ENCODE measurements around the gene CDCA5. TPM values are rescaled to one million over a fixed set of nuclear protein-coding genes. Genes with fewer than 3 reads are reported as not detected.
A peak's percentile ranks its signal among the peaks of the same experiment; 100 is the strongest.

Gene CDCA5
- total RNA-seq, 1 donor from 2014 or later: 2.6 TPM

GRCh38 chr11:65086809-65087208 lies 3.0 kb upstream of the CDCA5 start:
- POLR2A ChIA-PET: interaction anchor here (0.5 kb wide), 1 partner anchor 36 kb away, joined by 3 read pairs; no protein-coding TSS in a partner anchor
- CTCF ChIA-PET: no interaction called here
- Mint-ChIP-seq H3K9me3 (no peaks in the 10 kb centered on the region), H3K4me3 (no peak overlapping the region), H3K27me3 (no peaks in the 10 kb centered on the region), H3K27ac (no peak overlapping the region), H3K4me1 (peaks cover 25% of the 10 kb centered on the region), H3K36me3 (ENCODE audit: low read depth) (peaks cover 52% of the 10 kb centered on the region)
- ATAC-seq (ENCODE audit: low read depth) (no peak), DNase-seq (no peak)
- intact Hi-C loops (cut with micrococcal nuclease): no loop called here
- no peak for TF ChIP-seq CTCF (IDR thresholded peaks at IDR 0.05)

GRCh38 chr11:65085446-65085845 lies 1.6 kb upstream of the CDCA5 start:
- DNase-seq (no peak), ATAC-seq (ENCODE audit: low read depth) (no peak)
- ChIA-PET POLR2A (interaction anchor here (0.9 kb wide), 1 partner anchor 50 kb away, joined by 3 read pairs; no protein-coding TSS in a partner anchor), CTCF (interaction anchor here (1.4 kb wide), 1 partner anchor 36 kb away, joined by 5 read pairs; the partner anchor contains the start of genes FAU and MRPL49)
- Mint-ChIP-seq H3K4me1 (peaks cover 25% of the 10 kb centered on the region), H3K27me3 (no peaks in the 10 kb centered on the region), H3K27ac (peak overlapping the region; percentile 94), H3K4me3 (peak overlapping the region; percentile 93), H3K9me3 (no peaks in the 10 kb centered on the region), H3K36me3 (ENCODE audit: low read depth) (peaks cover 52% of the 10 kb centered on the region)
- intact Hi-C loops (cut with micrococcal nuclease): loop anchor here (2.0 kb wide), 1 partner anchor 169 kb away; the partner anchor contains the start of gene ATG2A
- TF ChIP-seq CTCF (IDR thresholded peaks at IDR 0.05): no peak

- peak overlapping the region; percentile 94 for H3K27ac Mint-ChIP-seq
- peaks cover 25% of the 10 kb centered on the region for H3K4me1 Mint-ChIP-seq
- ChIA-PET CTCF (interaction anchor here (1.4 to 1.7 kb wide), 2 partner anchors 37 to 71 kb away, joined by 3 to 5 read pairs; partner anchors contain the start of genes ARL2, FAU and MRPL49), POLR2A (interaction anchor here (0.9 kb wide), 1 partner anchor 51 kb away, joined by 3 read pairs; no protein-coding TSS in a partner anchor)
- TF ChIP-seq CTCF (IDR thresholded peaks at IDR 0.05): no peak
- DNase-seq (no peak), ATAC-seq (ENCODE audit: low read depth) (no peak)
- peaks cover 52% of the 10 kb centered on the region for H3K36me3 Mint-ChIP-seq (ENCODE audit: low read depth)
- H3K4me3 Mint-ChIP-seq: peak overlapping the region; percentile 93
- H3K9me3 Mint-ChIP-seq: no peaks in the 10 kb centered on the region
- intact Hi-C loops (cut with micrococcal nuclease): loop anchor here (1.0 to 2.0 kb wide), 8 partner anchors 12 to 168 kb away; partner anchors contain the start of genes ARL2, ATG2A, FAU and MRPL49
- H3K27me3 Mint-ChIP-seq: no peaks in the 10 kb centered on the region
Observed at GRCh38 chr11:65084598-65085375, 947 bp upstream of the CDCA5 start.

GRCh38 chr11:65083134-65083833 lies 556 bp downstream of the CDCA5 start:
- peak overlapping the region; percentile 94 for H3K27ac Mint-ChIP-seq
- H3K27me3 Mint-ChIP-seq: no peaks in the 10 kb centered on the region
- H3K9me3 Mint-ChIP-seq: no peaks in the 10 kb centered on the region
- intact Hi-C loops (cut with micrococcal nuclease): no loop called here
- peaks cover 30% of the 10 kb centered on the region for H3K4me1 Mint-ChIP-seq
- DNase-seq: no peak
- POLR2A ChIA-PET: interaction anchor here (0.6 to 2.2 kb wide), 5 partner anchors 9 to 58 kb away, joined by 3 to 7 read pairs (median 4); partner anchors contain the start of genes SYVN1 and VPS51
- no peak for ATAC-seq (ENCODE audit: low read depth)
- peaks cover 37% of the 10 kb centered on the region for H3K36me3 Mint-ChIP-seq (ENCODE audit: low read depth)
- H3K4me3 Mint-ChIP-seq: peak overlapping the region; percentile 93
- CTCF ChIA-PET: interaction anchor here (0.6 to 1.7 kb wide), 2 partner anchors 69 to 892 kb away, joined by 3 read pairs; partner anchors contain the start of gene ARL2
- TF ChIP-seq CTCF (IDR thresholded peaks at IDR 0.05): no peak
